Panc1 (cell line): ENCODE measurements around the gene RSPO4. TPM values are rescaled to one million over a fixed set of nuclear protein-coding genes. Genes with fewer than 3 reads are reported as not detected.

ENCODE experiments used
- ATAC-seq: fragments of 200-7000 bp; cut with Tn5 transposase; 2 replicates; pipeline ENCODE4 v1.9.1; 2020; ENCODE audit warnings: mild to moderate bottlenecking, moderate library complexity
- BruUV-seq: library from RNA; stranded (reverse); fragments of 400-500 nt; replicated peaks from 2 replicates; lab custom pipeline; 2021; lab: Mats Ljungman, UMichigan
- CTCF ChIA-PET: fragments of 300-600 bp; sonication (Branson Sonifier 250); formaldehyde crosslinking; loops from one replicate; lab custom pipeline; 2022; ENCODE audit warnings: antibody characterized with exemption; lab: Charles Lee
- POLR2A ChIA-PET: fragments of 300-600 bp; sonication (Branson Sonifier 250); formaldehyde crosslinking; loops from one replicate; lab custom pipeline; 2022; ENCODE audit warnings: antibody characterized with exemption; lab: Charles Lee
- DNase-seq: peaks from one replicate; pipeline ENCODE4 v3.0.0-alpha.2; 2010; ENCODE audit warnings: low read depth, low spot score
- H3K27ac ChIP-seq: 2 replicates; pipeline ENCODE4 v1.5.1; 2011; ENCODE audit warnings: mild to moderate bottlenecking, low read length, inconsistent platforms
- H3K27me3 ChIP-seq: fragments of 200-500 bp; sonication (Bioruptor generic); 2 replicates; pipeline ENCODE4 v1.6.0; 2014; ENCODE audit warnings: low read length, inconsistent platforms; ENCODE audit not compliant: control insufficient read depth, insufficient read depth
- H3K36me3 ChIP-seq: fragments of 200-500 bp; sonication (Bioruptor generic); 2 replicates; pipeline ENCODE4 v1.5.1; 2014; ENCODE audit warnings: inconsistent platforms, mild to moderate bottlenecking, low read length, moderate library complexity; ENCODE audit not compliant: control insufficient read depth, insufficient read depth
- H3K4me1 ChIP-seq: 2 replicates; pipeline ENCODE4 v1.5.1; 2011; ENCODE audit warnings: inconsistent platforms, mild to moderate bottlenecking, low read length, moderate library complexity; ENCODE audit not compliant: control insufficient read depth, insufficient read depth
- H3K4me3 ChIP-seq, 2 experiments: 2 replicates each; pipeline ENCODE4 v1.5.1; 2011 to 2012; ENCODE audit warnings: low read depth in 2 of 2, low read length in 2 of 2, mild to moderate bottlenecking in 2 of 2, inconsistent platforms in 1 of 2, moderate library complexity in 1 of 2
- H3K9me3 ChIP-seq: fragments of 200-500 bp; sonication (Bioruptor generic); 2 replicates; pipeline ENCODE4 v1.5.1; 2014; ENCODE audit warnings: low read depth, mild to moderate bottlenecking, inconsistent platforms, low read length, moderate library complexity; ENCODE audit not compliant: control insufficient read depth, insufficient read depth
- CTCF ChIP-seq: fragments of 450-650 bp; IDR thresholded peaks from 2 replicates; pipeline ENCODE4 v1.5.1; 2017; ENCODE audit warnings: mild to moderate bottlenecking
- POLR2AphosphoS5 ChIP-seq: IDR thresholded peaks from 2 replicates; pipeline ENCODE4 v1.6.1; 2012; ENCODE audit warnings: mild to moderate bottlenecking, low read depth, low read length, moderate library complexity
- REST ChIP-seq, 2 experiments: IDR thresholded peaks; 2 replicates each; pipeline ENCODE4 v1.6.1; 2011 to 2012; ENCODE audit warnings: low read depth in 2 of 2, control low read depth in 1 of 2, low read length in 1 of 2, mild to moderate bottlenecking in 1 of 2, moderate library complexity in 1 of 2; ENCODE audit not compliant: insufficient read depth in 1 of 2
- SIN3A ChIP-seq: IDR thresholded peaks from 2 replicates; pipeline ENCODE4 v1.6.1; 2012; ENCODE audit warnings: low read depth, mild to moderate bottlenecking, low read length, moderate library complexity, borderline replicate concordance; ENCODE audit not compliant: insufficient read depth
- TCF7L2 ChIP-seq: IDR thresholded peaks from 2 replicates; pipeline ENCODE4 v1.6.1; 2011; ENCODE audit warnings: mild to moderate bottlenecking, low read depth, low read length, inconsistent platforms
- in situ Hi-C: cut with HindIII; loops from 2 replicates; pipeline ENCODE4 v1.10.0; 2016; ENCODE audit warnings: low sequenced_read_pairs, low pct_unique_long_range_greater_than_20kb
- intact Hi-C: fragments of 100-400 bp; cut with micrococcal nuclease; formaldehyde crosslinking; loops from one replicate; pipeline ENCODE4 v1.10.0; 2022; ENCODE audit not compliant: unreplicated experiment
- total RNA-seq: library from RNA; stranded (reverse); gene quantifications from one replicate; pipeline ENCODE4 v1.2.1, GENCODE V29; 2021; ENCODE audit not compliant: unreplicated experiment

The RSPO4 gene
- total RNA-seq, 1 experiment from 2014 or later = 0.54 TPM

- ATAC-seq (no peak), DNase-seq (no peak)
- Histone ChIP-seq H3K4me1 (no peaks in the 10 kb centered on the region), H3K4me3 (no peak overlapping the region), H3K27ac (no peak overlapping the region), H3K36me3 (no peaks in the 10 kb centered on the region), H3K9me3 (no peaks in the 10 kb centered on the region), H3K27me3 (peaks cover 11% of the 10 kb centered on the region)
- ChIA-PET POLR2A (no interaction called here), CTCF (no interaction called here)
- intact Hi-C loops (no loop called here), in situ Hi-C loops (no loop called here)
- TF ChIP-seq POLR2AphosphoS5 (no peak), SIN3A (no peak), CTCF (no peak), REST (IDR thresholded peaks at IDR 0.05; ENCODE audit: insufficient read depth in 1 of 2, low read depth in 2 of 2, low read length in 1 of 2) (no peak)
- no TSS peak for BruUV-seq
These were observed 995 bp downstream of the RSPO4 start for GRCh38 chr20:1001116-1001515.

- no peaks in the 10 kb centered on the region for H3K36me3 ChIP-seq
- in situ Hi-C loops (no loop called here), intact Hi-C loops (no loop called here)
- ATAC-seq (no peak), DNase-seq (no peak)
- H3K27ac ChIP-seq = no peak overlapping the region
- H3K4me1 ChIP-seq = no peaks in the 10 kb centered on the region
- TF ChIP-seq TCF7L2 (no peak), REST (IDR thresholded peaks at IDR 0.05; ENCODE audit: insufficient read depth in 1 of 2, low read depth in 2 of 2, low read length in 1 of 2) (no peak), CTCF (no peak), SIN3A (no peak), POLR2AphosphoS5 (no peak)
- ChIA-PET POLR2A (no interaction called here), CTCF (no interaction called here)
- no TSS peak for BruUV-seq
- H3K27me3 ChIP-seq = peaks cover 11% of the 10 kb centered on the region
- no peaks in the 10 kb centered on the region for H3K9me3 ChIP-seq
- no peak overlapping the region for H3K4me3 ChIP-seq
These were observed 3.8 kb downstream of the RSPO4 start for GRCh38 chr20:998231-998830.
